ENCODE data around the gene MBP. TPM values are rescaled to one million over a fixed set of nuclear protein-coding genes. Genes with fewer than 3 reads are reported as not detected.

The MBP gene
- total and polyA plus RNA-seq, 2 of the 13 experiments (the other 11 are each of a cell fraction or from before 2014, with no cell fraction given), result 5.0 to 8.5 TPM

- TF ChIP-seq SOX5 (CRISPR knock-in tag; IDR thresholded peaks at IDR 0.05; ENCODE audit: borderline replicate concordance) (peak; percentile 50; the same call in 1 of the 2 replicates), ZNF724P (CRISPR knock-in tag; IDR thresholded peaks at IDR 0.05; ENCODE audit: borderline replicate concordance) (no peak), FOXJ3 (CRISPR knock-in tag; IDR thresholded peaks at IDR 0.05; ENCODE audit: borderline replicate concordance) (peak; percentile 61; the same call in 1 of the 2 replicates), ZNF550 (CRISPR knock-in tag; IDR thresholded peaks at IDR 0.05; ENCODE audit: borderline replicate concordance) (no peak), PRDM15 (CRISPR knock-in tag; IDR thresholded peaks at IDR 0.05) (peak; percentile 34; the same call in 1 of the 2 replicates), E2F5 (CRISPR knock-in tag; conservative IDR thresholded peaks at IDR 0.05) (no peak), ZNF670 (CRISPR knock-in tag; IDR thresholded peaks at IDR 0.05; ENCODE audit: borderline replicate concordance) (peak; percentile 86), IKZF5 (CRISPR knock-in tag; IDR thresholded peaks at IDR 0.05) (peak; percentile 56; the same call in 1 of the 2 replicates), CTCF (CRISPR knock-in tag; IDR thresholded peaks at IDR 0.05) (peak; percentile 93), ZNF766 (CRISPR knock-in tag; IDR thresholded peaks at IDR 0.05; ENCODE audit: borderline replicate concordance) (no peak), PAWR (CRISPR knock-in tag; IDR thresholded peaks at IDR 0.05; ENCODE audit: borderline replicate concordance) (no peak), ZNF615 (CRISPR knock-in tag; IDR thresholded peaks at IDR 0.05; ENCODE audit: borderline replicate concordance) (no peak), HDAC6 (IDR thresholded peaks at IDR 0.05; ENCODE audit: low read depth, low read length) (no peak), KMT2B (CRISPR knock-in tag; IDR thresholded peaks at IDR 0.05) (no peak), ZSCAN30 (CRISPR knock-in tag; IDR thresholded peaks at IDR 0.05) (no peak), TFDP2 (CRISPR knock-in tag; IDR thresholded peaks at IDR 0.05) (no peak), ZNF597 (CRISPR knock-in tag; IDR thresholded peaks at IDR 0.05) (no peak)
These were observed 77.8 kb downstream of the MBP start (continued) for GRCh38 chr18:77054606-77055428.

Measured in HepG2 (cell line).